Esophagus squamous epithelium (tissue), 5 donors: Measurements from ENCODE around the gene PDCD4. TPM values are rescaled to one million over a fixed set of nuclear protein-coding genes. Genes with fewer than 3 reads are reported as not detected.

Experiments
- DNase-seq: peaks from one replicate; lab custom pipeline; 2025; lab: John Stamatoyannopoulos, UW
- H3K27ac ChIP-seq, 4 donors: fragments of 200-600 bp; sonication (generic); one replicate each; pipeline ENCODE4 v1.5.1; 2016 to 2019; ENCODE audit warnings: mild to moderate bottlenecking in 1 of 4
- H3K27me3 ChIP-seq, 4 donors: fragments of 200-600 bp; sonication (generic); 1 replicate in 3 of 4; 2 replicates in 1 of 4; pipeline versions ENCODE4 v1.5.1 to v1.6.0; 2017 to 2021; ENCODE audit warnings: antibody characterized with exemption in 1 of 4
- H3K36me3 ChIP-seq, 3 donors: fragments of 200-600 bp; sonication (generic); one replicate each; pipeline ENCODE4 v1.5.1; 2016 to 2019
- H3K4me1 ChIP-seq, 3 donors: fragments of 200-600 bp; sonication (generic); one replicate each; pipeline ENCODE4 v1.5.1; 2017 to 2019
- H3K4me3 ChIP-seq, 4 donors: fragments of 200-600 bp; sonication (generic); 1 replicate in 3 of 4; 2 replicates in 1 of 4; pipeline ENCODE4 v1.5.1; 2016 to 2019; ENCODE audit warnings: mild to moderate bottlenecking in 2 of 4, moderate library complexity in 1 of 4
- H3K9me3 ChIP-seq, 3 donors: fragments of 200-600 bp; sonication (generic); one replicate each; pipeline ENCODE4 v1.5.1; 2016 to 2019
- CTCF ChIP-seq, 6 experiments: fragments of 450-650 bp in 4 of 6; fragments of 200-600 bp in 2 of 6; sonication (generic) in 2 of 6; IDR thresholded peaks; one replicate each; pipeline ENCODE4 v1.5.1; 2016 to 2019; ENCODE audit warnings: antibody characterized with exemption in 6 of 6, mild to moderate bottlenecking in 4 of 6, moderate library complexity in 4 of 6
- POLR2A ChIP-seq, 4 donors: fragments of 450-650 bp; IDR thresholded peaks; one replicate each; pipeline ENCODE4 v1.6.1; 2017; ENCODE audit warnings: antibody characterized with exemption in 4 of 4, mild to moderate bottlenecking in 4 of 4, moderate library complexity in 3 of 4
- WGBS, 2 donors: methylation state at CpG; one replicate each; pipeline ENCODE4 v1.1.5; 2018; 5-methylcytosine and 5-hydroxymethylcytosine counted together
- intact Hi-C: fragments of 100-400 bp; cut with DNase I; formaldehyde crosslinking; loops from one replicate; pipeline ENCODE4 v1.15.0; 2022
- total RNA-seq, 4 donors: library from RNA; depleted of rRNA; stranded (reverse); fragments of >200 nt; gene quantifications; one replicate each; pipeline ENCODE4 v1.1.0, GENCODE V29; 2016
- donor health status: DM: yes; HTN: yes; CAD: no.

PDCD4 gene
- total RNA-seq, 4 donors from 2014 or later, result 68.3 to 299 (median 171) TPM

GRCh38 chr10:110867807-110868465 lies 3.8 kb upstream of the PDCD4 start:
- Histone ChIP-seq H3K27ac (peak overlapping the region; percentile 85 to 100 (median 95)), H3K36me3 (no peaks in the 10 kb centered on the region), H3K4me3 (no peak overlapping the region), H3K9me3 (no peaks in the 10 kb centered on the region), H3K4me1 (peaks cover 35 to 79% (median 60%) of the 10 kb centered on the region in 3 donors), H3K27me3 (no peaks in the 10 kb centered on the region)
- TF ChIP-seq POLR2A (IDR thresholded peaks at IDR 0.05), result no peak
- no peak for TF ChIP-seq CTCF (IDR thresholded peaks at IDR 0.05)
- WGBS, 2 donors, result 53 to 60% methylated on average over 4 of the region's 4 CpGs
- intact Hi-C loops, result no loop called here
- DNase-seq, result no peak

- H3K36me3 ChIP-seq, result no peaks in the 10 kb centered on the region
- no peaks in the 10 kb centered on the region for H3K9me3 ChIP-seq
- no peak overlapping the region for H3K4me3 ChIP-seq
- 63 to 69% methylated on average over 6 of the region's 6 CpGs for WGBS, 2 donors
- peaks cover 31 to 70% (median 51%) of the 10 kb centered on the region in 3 donors for H3K4me1 ChIP-seq
- TF ChIP-seq POLR2A (IDR thresholded peaks at IDR 0.05) (peak in 1 of 4 donors; percentile 25), CTCF (IDR thresholded peaks at IDR 0.05) (no peak)
- no peaks in the 10 kb centered on the region for H3K27me3 ChIP-seq
- peak overlapping the region in 3 of 4 donors; percentile 51 to 100 (median 100) for H3K27ac ChIP-seq
- DNase-seq, result no peak
- intact Hi-C loops, result no loop called here
These were observed 2.7 kb upstream of the PDCD4 start for GRCh38 chr10:110868981-110869380.

- TF ChIP-seq POLR2A (IDR thresholded peaks at IDR 0.05), result no peak
- no peak for TF ChIP-seq CTCF (IDR thresholded peaks at IDR 0.05)
- H3K9me3 ChIP-seq, result no peaks in the 10 kb centered on the region
- H3K4me1 ChIP-seq, result peaks cover 12 to 70% (median 38%) of the 10 kb centered on the region in 3 donors
- intact Hi-C loops, result loop anchor here (10.0 kb wide), 1 partner anchor 66 kb away; no protein-coding TSS in a partner anchor
- no peaks in the 10 kb centered on the region for H3K27me3 ChIP-seq
- peak overlapping the region; percentile 98 to 100 (median 100) for H3K27ac ChIP-seq
- peak overlapping the region; percentile 75 to 97 (median 90) for H3K4me3 ChIP-seq
- 60 to 65% methylated on average over 12 to 13 of the region's 13 CpGs for WGBS, 2 donors
- no peaks in the 10 kb centered on the region for H3K36me3 ChIP-seq
- no peak for DNase-seq
These were observed 868 bp upstream of the PDCD4 start for GRCh38 chr10:110870823-110871297.

GRCh38 chr10:110872145-110872983 lies 636 bp downstream of the PDCD4 start:
- DNase-seq, result no peak
- H3K36me3 ChIP-seq, result peaks cover 0 to 15% (median 0%) of the 10 kb centered on the region in 3 donors
- H3K27me3 ChIP-seq, result no peaks in the 10 kb centered on the region
- peaks cover 3 to 70% (median 23%) of the 10 kb centered on the region in 3 donors for H3K4me1 ChIP-seq
- TF ChIP-seq POLR2A (IDR thresholded peaks at IDR 0.05) (no peak), CTCF (IDR thresholded peaks at IDR 0.05) (peak in 3 of 6 experiments; percentile 3 to 23 (median 15))
- no peaks in the 10 kb centered on the region for H3K9me3 ChIP-seq
- peak overlapping the region; percentile 75 to 97 (median 90) for H3K4me3 ChIP-seq
- H3K27ac ChIP-seq, result peak overlapping the region; percentile 98 to 100 (median 100)
- 0% methylated on average over 9 to 14 of the region's 70 CpGs for WGBS, 2 donors
- intact Hi-C loops, result loop anchor here (10.0 kb wide), 1 partner anchor 68 kb away; no protein-coding TSS in a partner anchor
